Thoracic aorta (tissue), 2 donors: ENCODE data around the gene STK39. TPM values are rescaled to one million over a fixed set of nuclear protein-coding genes. Genes with fewer than 3 reads are reported as not detected.

ENCODE experiments used
- ATAC-seq: fragments of 150-250 bp; one replicate; pipeline ENCODE4 v1.8.0; 2017; ENCODE audit warnings: low read depth; ENCODE audit not compliant: insufficient number of reproducible peaks, low FRiP score
- DNase-seq: peaks from one replicate; pipeline ENCODE4 v3.0.0-alpha.2; 2020; ENCODE audit warnings: low spot score
- H3K27ac ChIP-seq, 2 donors: fragments of 200-600 bp; sonication (generic); 1 replicate in 1 of 2; 2 replicates in 1 of 2; pipeline ENCODE4 v1.5.1; 2016; ENCODE audit warnings: mild to moderate bottlenecking in 2 of 2, moderate library complexity in 2 of 2
- H3K27me3 ChIP-seq: fragments of 200-600 bp; sonication (generic); replicated peaks from 2 replicates; pipeline ENCODE4 v1.6.0; 2016; ENCODE audit warnings: mild to moderate bottlenecking; ENCODE audit not compliant: insufficient read depth
- H3K36me3 ChIP-seq: fragments of 200-600 bp; sonication (generic); one replicate; pipeline ENCODE4 v1.5.1; 2016
- H3K4me1 ChIP-seq, 2 donors: fragments of 200-600 bp; sonication (generic); 1 replicate in 1 of 2; 2 replicates in 1 of 2; pipeline versions ENCODE4 v1.5.1 to v1.6.0; 2016; ENCODE audit warnings: low read depth in 2 of 2, mild to moderate bottlenecking in 1 of 2; ENCODE audit not compliant: control insufficient read depth in 1 of 2
- H3K4me3 ChIP-seq: fragments of 200-600 bp; sonication (generic); 2 replicates; pipeline ENCODE4 v1.5.1; 2016; ENCODE audit warnings: mild to moderate bottlenecking
- H3K9me3 ChIP-seq: fragments of 200-600 bp; sonication (generic); 2 replicates; pipeline ENCODE4 v1.5.1; 2016
- CTCF ChIP-seq: fragments of 200-600 bp; sonication (generic); IDR thresholded peaks from one replicate; pipeline ENCODE4 v1.5.1; 2019; ENCODE audit warnings: antibody characterized with exemption
- total RNA-seq, 2 donors: library from RNA; depleted of rRNA; stranded (reverse); fragments of >200 nt; gene quantifications; one replicate each; pipeline versions ENCODE4 v1.1.0 to v1.2.3, GENCODE V29; 2016

The STK39 gene
- total RNA-seq, 2 donors from 2014 or later, result 11.5 to 18.5 TPM

GRCh38 chr2:168135630-168136029 lies 111.8 kb downstream of the STK39 start:
- peaks cover 3% of the 10 kb centered on the region for H3K36me3 ChIP-seq
- no peaks in the 10 kb centered on the region for H3K27me3 ChIP-seq
- no peak for ATAC-seq
- no peak overlapping the region for H3K4me3 ChIP-seq
- no peaks in the 10 kb centered on the region for H3K9me3 ChIP-seq
- DNase-seq, result no peak
- H3K27ac ChIP-seq, result no peak overlapping the region
- H3K4me1 ChIP-seq, result peaks cover 0 to 7% of the 10 kb centered on the region in 2 donors
- no peak for TF ChIP-seq CTCF

- DNase-seq, result no peak
- Histone ChIP-seq H3K27ac (no peak overlapping the region), H3K4me1 (peaks cover 0 to 7% of the 10 kb centered on the region in 2 donors), H3K9me3 (no peaks in the 10 kb centered on the region), H3K4me3 (no peak overlapping the region), H3K27me3 (no peaks in the 10 kb centered on the region), H3K36me3 (peaks cover 3% of the 10 kb centered on the region)
- TF ChIP-seq CTCF, result no peak
- no peak for ATAC-seq
Observed at GRCh38 chr2:168135121-168135520, 112.3 kb downstream of the STK39 start.

GRCh38 chr2:168134485-168134884 lies 112.9 kb downstream of the STK39 start:
- Histone ChIP-seq H3K27ac (no peak overlapping the region), H3K27me3 (no peaks in the 10 kb centered on the region), H3K4me3 (no peak overlapping the region), H3K36me3 (peaks cover 3% of the 10 kb centered on the region), H3K4me1 (peaks cover 0 to under 1% of the 10 kb centered on the region in 2 donors), H3K9me3 (no peaks in the 10 kb centered on the region)
- no peak for ATAC-seq
- no peak for DNase-seq
- TF ChIP-seq CTCF, result no peak

- TF ChIP-seq CTCF, result no peak
- ATAC-seq, result no peak
Observed at GRCh38 chr2:168132389-168132788, 115.0 kb downstream of the STK39 start.

GRCh38 chr2:168130346-168130745 lies 117.0 kb downstream of the STK39 start:
- ATAC-seq, result no peak
- peaks cover 3% of the 10 kb centered on the region for H3K36me3 ChIP-seq
- no peaks in the 10 kb centered on the region for H3K9me3 ChIP-seq
- no peaks in the 10 kb centered on the region for H3K4me1 ChIP-seq
- H3K27ac ChIP-seq, result no peak overlapping the region
- H3K4me3 ChIP-seq, result no peak overlapping the region
- DNase-seq, result no peak
- no peak for TF ChIP-seq CTCF
- H3K27me3 ChIP-seq, result no peaks in the 10 kb centered on the region

More at GRCh38 chr2:168132389-168132788, 115.0 kb downstream of the STK39 start:
- H3K4me3 ChIP-seq, result no peak overlapping the region
- no peaks in the 10 kb centered on the region for H3K27me3 ChIP-seq
- H3K36me3 ChIP-seq, result peaks cover 3% of the 10 kb centered on the region
- H3K9me3 ChIP-seq, result no peaks in the 10 kb centered on the region
- DNase-seq, result no peak
- H3K27ac ChIP-seq, result no peak overlapping the region
- H3K4me1 ChIP-seq, result no peaks in the 10 kb centered on the region
